ENCODE results near the gene PTHLH.

Gene PTHLH

DNA sequence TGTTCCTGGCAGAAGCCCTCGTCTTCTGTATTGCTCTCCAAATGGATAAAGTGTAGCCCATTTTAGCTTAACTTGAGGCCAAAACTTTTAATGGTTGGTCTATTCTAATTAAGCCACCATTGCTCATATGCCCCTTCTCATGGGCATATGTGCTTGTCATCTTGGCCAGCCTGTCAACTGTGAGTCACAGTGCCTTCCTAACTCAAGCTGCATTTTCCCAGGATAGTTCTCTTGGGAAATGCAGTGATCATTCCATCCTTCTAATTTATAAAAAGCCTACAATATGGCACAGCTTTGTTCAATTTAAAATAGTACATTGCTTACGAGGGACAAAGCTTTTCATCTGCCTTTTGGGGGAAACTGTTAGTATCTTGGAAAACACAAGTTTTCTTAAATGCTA lies 6.6 kb downstream of the PTHLH start:
- TF ChIP-seq POLR2AphosphoS5 (IDR thresholded peaks at IDR 0.05; ENCODE audit: low read depth, low read length) (no peak), FOXP2 (optimal IDR thresholded peaks at IDR 0.05; ENCODE audit: borderline replicate concordance, extremely low read depth, extremely low read length, insufficient read depth) (no peak), SIN3A (IDR thresholded peaks at IDR 0.05; ENCODE audit: borderline replicate concordance, insufficient read depth, low read length) (no peak), TAF1 (IDR thresholded peaks at IDR 0.05; ENCODE audit: borderline replicate concordance, insufficient read depth, low read length) (no peak)
- TF ChIP-seq, protein P1, sequence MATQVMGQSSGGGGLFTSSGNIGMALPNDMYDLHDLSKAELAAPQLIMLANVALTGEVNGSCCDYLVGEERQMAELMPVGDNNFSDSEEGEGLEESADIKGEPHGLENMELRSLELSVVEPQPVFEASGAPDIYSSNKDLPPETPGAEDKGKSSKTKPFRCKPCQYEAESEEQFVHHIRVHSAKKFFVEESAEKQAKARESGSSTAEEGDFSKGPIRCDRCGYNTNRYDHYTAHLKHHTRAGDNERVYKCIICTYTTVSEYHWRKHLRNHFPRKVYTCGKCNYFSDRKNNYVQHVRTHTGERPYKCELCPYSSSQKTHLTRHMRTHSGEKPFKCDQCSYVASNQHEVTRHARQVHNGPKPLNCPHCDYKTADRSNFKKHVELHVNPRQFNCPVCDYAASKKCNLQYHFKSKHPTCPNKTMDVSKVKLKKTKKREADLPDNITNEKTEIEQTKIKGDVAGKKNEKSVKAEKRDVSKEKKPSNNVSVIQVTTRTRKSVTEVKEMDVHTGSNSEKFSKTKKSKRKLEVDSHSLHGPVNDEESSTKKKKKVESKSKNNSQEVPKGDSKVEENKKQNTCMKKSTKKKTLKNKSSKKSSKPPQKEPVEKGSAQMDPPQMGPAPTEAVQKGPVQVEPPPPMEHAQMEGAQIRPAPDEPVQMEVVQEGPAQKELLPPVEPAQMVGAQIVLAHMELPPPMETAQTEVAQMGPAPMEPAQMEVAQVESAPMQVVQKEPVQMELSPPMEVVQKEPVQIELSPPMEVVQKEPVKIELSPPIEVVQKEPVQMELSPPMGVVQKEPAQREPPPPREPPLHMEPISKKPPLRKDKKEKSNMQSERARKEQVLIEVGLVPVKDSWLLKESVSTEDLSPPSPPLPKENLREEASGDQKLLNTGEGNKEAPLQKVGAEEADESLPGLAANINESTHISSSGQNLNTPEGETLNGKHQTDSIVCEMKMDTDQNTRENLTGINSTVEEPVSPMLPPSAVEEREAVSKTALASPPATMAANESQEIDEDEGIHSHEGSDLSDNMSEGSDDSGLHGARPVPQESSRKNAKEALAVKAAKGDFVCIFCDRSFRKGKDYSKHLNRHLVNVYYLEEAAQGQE (IDR thresholded peaks at IDR 0.05; ENCODE audit: insufficient read depth in 1 of 2, low read depth in 2 of 2, low read length in 2 of 2): no peak

DNA sequence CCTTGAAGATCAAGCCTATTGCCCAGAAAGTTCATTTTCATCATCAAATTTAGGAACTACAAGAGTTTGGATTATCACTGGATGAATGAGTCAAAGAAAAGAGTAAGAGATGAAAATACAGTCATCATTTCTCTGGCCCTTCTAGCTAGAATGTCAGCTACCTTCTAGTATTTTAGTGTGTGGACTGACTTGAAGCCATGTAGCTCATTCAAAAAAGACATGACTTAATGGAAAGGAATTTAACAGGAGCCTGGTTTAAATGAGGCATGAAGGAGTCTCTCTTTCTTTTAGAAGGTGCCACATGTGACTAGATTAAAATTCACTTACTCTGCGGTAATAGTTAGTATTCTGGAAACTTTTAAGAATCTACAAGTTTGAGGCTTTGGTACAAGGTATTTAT lies 7.1 kb downstream of the PTHLH start:
- TF ChIP-seq FOXP2 (optimal IDR thresholded peaks at IDR 0.05; ENCODE audit: borderline replicate concordance, extremely low read depth, extremely low read length, insufficient read depth) (no peak), SIN3A (IDR thresholded peaks at IDR 0.05; ENCODE audit: borderline replicate concordance, insufficient read depth, low read length) (no peak), TAF1 (IDR thresholded peaks at IDR 0.05; ENCODE audit: borderline replicate concordance, insufficient read depth, low read length) (no peak), POLR2AphosphoS5 (IDR thresholded peaks at IDR 0.05; ENCODE audit: low read depth, low read length) (no peak)
- TF ChIP-seq, protein P1 (IDR thresholded peaks at IDR 0.05; ENCODE audit: insufficient read depth in 1 of 2, low read depth in 2 of 2, low read length in 2 of 2): no peak

DNA sequence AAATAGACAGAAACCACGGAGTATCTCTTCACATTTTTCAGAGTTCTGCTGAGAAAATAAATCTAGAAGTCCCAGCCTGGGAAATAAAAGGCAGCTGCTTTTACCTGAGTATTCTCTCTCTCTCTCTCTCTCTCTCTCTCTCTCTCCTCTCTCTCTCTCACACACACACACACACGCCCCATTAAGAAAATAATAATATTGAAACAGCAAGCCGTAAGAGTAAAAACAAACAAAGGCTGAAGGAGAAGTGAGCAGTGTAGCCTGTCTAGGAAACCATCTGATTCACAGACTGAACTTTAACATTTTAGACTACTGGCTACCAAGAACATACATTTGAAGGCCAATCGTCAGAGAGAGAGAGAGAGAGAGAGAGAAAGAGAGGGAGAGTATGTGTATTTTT lies 8.4 kb downstream of the PTHLH start:
- TF ChIP-seq FOXP2 (optimal IDR thresholded peaks at IDR 0.05; ENCODE audit: borderline replicate concordance, extremely low read depth, extremely low read length, insufficient read depth) (no peak), POLR2AphosphoS5 (IDR thresholded peaks at IDR 0.05; ENCODE audit: low read depth, low read length) (no peak), SIN3A (IDR thresholded peaks at IDR 0.05; ENCODE audit: borderline replicate concordance, insufficient read depth, low read length) (no peak), TAF1 (IDR thresholded peaks at IDR 0.05; ENCODE audit: borderline replicate concordance, insufficient read depth, low read length) (no peak)
- TF ChIP-seq, protein P1 (IDR thresholded peaks at IDR 0.05; ENCODE audit: insufficient read depth in 1 of 2, low read depth in 2 of 2, low read length in 2 of 2): no peak

DNA sequence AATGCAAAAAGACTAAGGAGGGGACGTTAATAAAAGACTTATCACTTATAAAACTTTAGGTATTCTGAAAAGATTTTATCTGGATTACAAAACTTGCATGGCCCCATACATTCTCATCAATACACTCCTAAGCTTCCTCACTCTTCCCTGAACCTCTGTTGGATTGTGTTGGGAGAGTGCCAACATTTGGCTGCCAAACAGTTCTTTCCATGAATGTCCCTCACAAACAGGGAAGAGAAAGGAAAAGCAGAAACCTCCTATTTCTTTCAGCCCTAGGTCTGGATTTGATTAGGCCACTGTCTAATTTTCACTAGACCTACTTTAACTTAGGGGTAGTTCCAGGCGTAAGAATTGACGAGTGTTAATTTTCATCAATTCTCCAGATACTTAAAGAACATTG lies 11.7 kb downstream of the PTHLH start:
- TF ChIP-seq FOXP2 (optimal IDR thresholded peaks at IDR 0.05; ENCODE audit: borderline replicate concordance, extremely low read depth, extremely low read length, insufficient read depth): no peak

DNA sequence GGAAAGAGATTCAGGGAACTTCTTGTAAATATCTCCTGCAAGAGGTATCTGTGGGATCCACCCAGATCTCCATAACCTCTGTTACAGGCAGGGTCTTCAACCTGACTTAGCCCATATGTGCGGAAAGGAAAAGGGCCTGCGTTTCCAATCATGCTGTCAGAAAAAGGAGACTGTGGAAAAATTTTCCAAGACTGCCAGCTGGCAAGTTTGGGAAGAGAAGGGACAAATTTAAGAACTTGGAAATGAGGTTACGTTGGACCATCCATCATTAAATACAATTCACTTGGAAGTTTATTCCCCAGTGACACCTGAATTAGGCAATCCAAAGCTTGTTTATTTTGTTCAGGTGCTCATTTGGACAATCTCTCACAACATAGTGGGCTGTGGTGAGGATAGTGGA lies 13.9 kb downstream of the PTHLH start:
- no peak for TF ChIP-seq TAF1 (IDR thresholded peaks at IDR 0.05; ENCODE audit: borderline replicate concordance, insufficient read depth, low read length)
- TF ChIP-seq SIN3A (IDR thresholded peaks at IDR 0.05; ENCODE audit: borderline replicate concordance, insufficient read depth, low read length): no peak
- no peak for TF ChIP-seq POLR2AphosphoS5 (IDR thresholded peaks at IDR 0.05; ENCODE audit: low read depth, low read length)
- TF ChIP-seq, protein P1 (IDR thresholded peaks at IDR 0.05; ENCODE audit: insufficient read depth in 1 of 2, low read depth in 2 of 2, low read length in 2 of 2): no peak
- TF ChIP-seq FOXP2 (optimal IDR thresholded peaks at IDR 0.05; ENCODE audit: borderline replicate concordance, extremely low read depth, extremely low read length, insufficient read depth): no peak
